Gastroesophageal sphincter (tissue), 4 donors: ENCODE data around the gene ST6GALNAC3. TPM values are rescaled to one million over a fixed set of nuclear protein-coding genes. Genes with fewer than 3 reads are reported as not detected.

Experiments
- ATAC-seq: fragments of 150-250 bp; one replicate; pipeline ENCODE4 v1.9.1; 2016; ENCODE audit warnings: mild to moderate bottlenecking, moderate library complexity
- H3K27ac ChIP-seq, 4 donors: fragments of 200-600 bp; sonication (generic) in 3 of 4; 1 replicate in 3 of 4; 2 replicates in 1 of 4; pipeline ENCODE4 v1.5.1; 2016 to 2019
- H3K27me3 ChIP-seq: fragments of 200-600 bp; sonication (generic); one replicate; pipeline ENCODE4 v1.5.1; 2019
- H3K36me3 ChIP-seq, 2 donors: fragments of 200-600 bp; sonication (generic); one replicate each; pipeline ENCODE4 v1.5.1; 2019; ENCODE audit warnings: control low read depth in 1 of 2
- H3K4me1 ChIP-seq, 3 donors: fragments of 200-600 bp; sonication (generic); 1 replicate in 2 of 3; 2 replicates in 1 of 3; pipeline ENCODE4 v1.5.1; 2016 to 2019; ENCODE audit warnings: control low read depth in 2 of 3
- H3K4me3 ChIP-seq, 2 donors: fragments of 200-600 bp; sonication (generic); one replicate each; pipeline ENCODE4 v1.5.1; 2019; ENCODE audit warnings: mild to moderate bottlenecking in 1 of 2, moderate library complexity in 1 of 2
- H3K9me3 ChIP-seq, 3 donors: fragments of 200-600 bp; sonication (generic); one replicate each; pipeline ENCODE4 v1.5.1; 2017 to 2019; ENCODE audit warnings: control low read depth in 2 of 3
- EP300 ChIP-seq: sonication (generic); formaldehyde crosslinking; IDR thresholded peaks from one replicate; pipeline ENCODE4 v1.6.1; 2017; ENCODE audit warnings: antibody characterized with exemption, mild to moderate bottlenecking
- POLR2A ChIP-seq, 2 donors: fragments of 450-650 bp; IDR thresholded peaks; one replicate each; pipeline ENCODE4 v1.6.1; 2017; ENCODE audit warnings: antibody characterized with exemption in 2 of 2, mild to moderate bottlenecking in 2 of 2, moderate library complexity in 1 of 2
- POLR2AphosphoS5 ChIP-seq: sonication (generic); formaldehyde crosslinking; IDR thresholded peaks from one replicate; pipeline ENCODE4 v1.6.1; 2017; ENCODE audit warnings: antibody characterized with exemption
- WGBS, 2 donors: methylation state at CpG; one replicate each; pipeline ENCODE4 v1.1.5; 2018; ENCODE audit warnings: low coverage in 1 of 2; 5-methylcytosine and 5-hydroxymethylcytosine counted together
- total RNA-seq, 4 donors: library from RNA; depleted of rRNA; stranded (reverse); fragments of >200 nt; gene quantifications; one replicate each; pipeline ENCODE4 v1.1.0, GENCODE V29; 2016
- TF ChIP-seq, protein P1 (sequence below), 4 experiments: fragments of 200-600 bp in 2 of 4; fragments of 450-650 bp in 2 of 4; sonication (generic) in 1 of 4; IDR thresholded peaks; one replicate each; pipeline ENCODE4 v1.5.1; 2017 to 2019; ENCODE audit warnings: antibody characterized with exemption in 4 of 4, mild to moderate bottlenecking in 2 of 4, moderate library complexity in 2 of 4

The ST6GALNAC3 gene
- total RNA-seq, 4 donors from 2014 or later: 2.8 to 10.6 (median 3.3) TPM

DNA sequence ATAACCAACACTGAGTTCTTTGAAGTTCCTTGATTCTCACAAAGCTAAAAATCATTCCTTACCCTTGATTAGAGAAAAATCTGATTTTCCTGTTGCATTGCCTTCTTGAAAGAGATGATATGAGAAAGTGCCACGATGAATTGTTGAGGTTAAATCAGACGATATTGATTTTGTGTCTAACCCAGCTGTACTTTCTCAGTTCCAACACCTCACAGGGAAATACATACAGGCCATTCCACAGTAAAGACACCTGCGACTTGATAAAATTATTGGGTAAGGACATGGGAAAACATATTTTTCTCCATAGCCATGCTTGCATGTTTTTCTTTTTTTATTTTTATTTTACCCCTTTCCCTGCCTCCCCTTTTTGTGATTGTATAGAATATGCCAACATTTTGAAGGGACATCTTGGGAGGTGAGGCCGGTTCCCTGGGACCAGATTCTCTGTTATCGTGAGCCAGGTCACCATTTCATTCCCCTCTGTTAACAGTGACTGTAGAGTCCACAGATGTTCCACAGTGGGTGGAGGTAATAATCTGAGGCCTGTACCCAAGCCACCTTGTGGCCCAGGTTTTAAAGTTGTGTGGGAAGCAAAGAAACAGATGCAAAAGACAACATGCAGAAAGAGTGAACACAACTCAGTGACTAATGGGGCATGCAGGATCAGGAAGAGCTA lies 537.4 kb downstream of the ST6GALNAC3 start:
- no peak for ATAC-seq
- no peaks in the 10 kb centered on the region for H3K36me3 ChIP-seq
- no peak overlapping the region for H3K4me3 ChIP-seq
- TF ChIP-seq, protein P1, sequence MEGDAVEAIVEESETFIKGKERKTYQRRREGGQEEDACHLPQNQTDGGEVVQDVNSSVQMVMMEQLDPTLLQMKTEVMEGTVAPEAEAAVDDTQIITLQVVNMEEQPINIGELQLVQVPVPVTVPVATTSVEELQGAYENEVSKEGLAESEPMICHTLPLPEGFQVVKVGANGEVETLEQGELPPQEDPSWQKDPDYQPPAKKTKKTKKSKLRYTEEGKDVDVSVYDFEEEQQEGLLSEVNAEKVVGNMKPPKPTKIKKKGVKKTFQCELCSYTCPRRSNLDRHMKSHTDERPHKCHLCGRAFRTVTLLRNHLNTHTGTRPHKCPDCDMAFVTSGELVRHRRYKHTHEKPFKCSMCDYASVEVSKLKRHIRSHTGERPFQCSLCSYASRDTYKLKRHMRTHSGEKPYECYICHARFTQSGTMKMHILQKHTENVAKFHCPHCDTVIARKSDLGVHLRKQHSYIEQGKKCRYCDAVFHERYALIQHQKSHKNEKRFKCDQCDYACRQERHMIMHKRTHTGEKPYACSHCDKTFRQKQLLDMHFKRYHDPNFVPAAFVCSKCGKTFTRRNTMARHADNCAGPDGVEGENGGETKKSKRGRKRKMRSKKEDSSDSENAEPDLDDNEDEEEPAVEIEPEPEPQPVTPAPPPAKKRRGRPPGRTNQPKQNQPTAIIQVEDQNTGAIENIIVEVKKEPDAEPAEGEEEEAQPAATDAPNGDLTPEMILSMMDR (IDR thresholded peaks at IDR 0.05): no peak
- TF ChIP-seq EP300 (no peak), POLR2AphosphoS5 (no peak), POLR2A (IDR thresholded peaks at IDR 0.05) (no peak)
- WGBS, 2 donors: 87 to 93% methylated on average over 5 of the region's 5 CpGs
- no peaks in the 10 kb centered on the region for H3K27me3 ChIP-seq
- H3K4me1 ChIP-seq: no peaks in the 10 kb centered on the region
- no peak overlapping the region for H3K27ac ChIP-seq
- H3K9me3 ChIP-seq: no peaks in the 10 kb centered on the region

DNA sequence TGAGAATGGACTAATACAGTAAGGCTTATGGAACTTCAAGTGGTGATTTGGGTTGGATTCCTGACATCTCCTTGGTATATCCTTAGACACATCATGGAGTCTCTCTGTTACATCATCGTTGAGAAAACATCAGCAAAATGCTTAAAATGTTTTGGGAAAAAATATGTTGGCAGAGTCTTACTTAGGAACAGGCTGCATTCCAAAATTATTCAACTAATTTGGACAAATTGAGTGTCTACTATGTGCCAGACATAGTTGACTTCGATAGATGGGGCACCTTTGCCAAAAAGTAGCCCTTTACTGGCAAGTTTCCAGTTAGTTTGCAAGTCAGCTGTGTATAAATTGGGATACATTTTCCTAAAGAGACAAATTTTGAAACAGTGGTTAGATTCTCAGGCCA lies 539.3 kb downstream of the ST6GALNAC3 start:
- Histone ChIP-seq H3K4me1 (no peaks in the 10 kb centered on the region), H3K27ac (no peak overlapping the region), H3K27me3 (no peaks in the 10 kb centered on the region), H3K4me3 (no peak overlapping the region), H3K9me3 (no peaks in the 10 kb centered on the region), H3K36me3 (no peaks in the 10 kb centered on the region)
- 37 to 45% methylated on average over 2 of the region's 2 CpGs for WGBS, 2 donors
- TF ChIP-seq EP300: no peak
- TF ChIP-seq POLR2AphosphoS5: no peak
- no peak for TF ChIP-seq POLR2A (IDR thresholded peaks at IDR 0.05)
- TF ChIP-seq, protein P1 (IDR thresholded peaks at IDR 0.05): no peak
- ATAC-seq: no peak

DNA sequence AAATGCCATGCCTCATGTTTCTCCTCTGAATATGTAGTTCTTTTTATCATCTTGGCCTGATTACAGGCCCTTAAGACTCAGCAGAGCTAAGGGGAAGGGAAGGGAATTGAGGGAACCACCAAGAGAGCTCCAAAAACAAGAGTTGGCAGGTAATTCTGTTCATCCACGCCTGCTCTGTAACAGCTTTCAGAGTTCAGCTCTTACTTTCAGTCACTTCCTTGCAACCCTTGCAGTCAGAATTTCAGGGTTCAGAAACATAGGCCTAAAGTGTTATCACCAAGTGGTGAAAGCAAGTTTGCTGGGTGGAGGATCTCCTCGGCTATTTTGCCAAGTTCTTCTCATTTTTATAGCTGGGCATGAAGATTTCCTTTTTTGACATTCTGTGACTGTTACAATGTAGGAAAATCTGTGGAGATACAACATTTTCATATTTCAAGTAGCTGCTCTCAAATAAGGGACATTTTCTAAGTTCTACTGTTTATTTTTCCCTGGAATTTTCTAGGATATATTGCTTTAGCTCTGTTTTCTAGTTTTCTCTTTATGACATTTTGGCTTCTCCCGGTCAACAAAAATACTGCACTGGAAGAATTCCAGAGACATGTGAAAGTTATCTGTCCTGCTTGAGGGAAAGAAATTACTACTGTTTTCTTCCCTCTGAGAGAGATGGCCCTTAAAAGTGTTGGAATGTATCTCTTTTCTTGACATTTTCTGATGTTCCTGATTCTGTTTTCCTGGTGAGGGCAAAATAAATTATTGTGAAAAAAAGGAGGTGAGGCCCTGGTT lies 540.9 kb downstream of the ST6GALNAC3 start:
- 56 to 59% methylated on average over 3 of the region's 3 CpGs for WGBS, 2 donors
- Histone ChIP-seq H3K4me1 (no peaks in the 10 kb centered on the region), H3K36me3 (no peaks in the 10 kb centered on the region), H3K4me3 (no peak overlapping the region), H3K27ac (no peak overlapping the region), H3K27me3 (no peaks in the 10 kb centered on the region), H3K9me3 (no peaks in the 10 kb centered on the region)
- no peak for ATAC-seq
- TF ChIP-seq POLR2A (IDR thresholded peaks at IDR 0.05) (no peak), POLR2AphosphoS5 (no peak), EP300 (no peak)
- TF ChIP-seq, protein P1 (IDR thresholded peaks at IDR 0.05): no peak

DNA sequence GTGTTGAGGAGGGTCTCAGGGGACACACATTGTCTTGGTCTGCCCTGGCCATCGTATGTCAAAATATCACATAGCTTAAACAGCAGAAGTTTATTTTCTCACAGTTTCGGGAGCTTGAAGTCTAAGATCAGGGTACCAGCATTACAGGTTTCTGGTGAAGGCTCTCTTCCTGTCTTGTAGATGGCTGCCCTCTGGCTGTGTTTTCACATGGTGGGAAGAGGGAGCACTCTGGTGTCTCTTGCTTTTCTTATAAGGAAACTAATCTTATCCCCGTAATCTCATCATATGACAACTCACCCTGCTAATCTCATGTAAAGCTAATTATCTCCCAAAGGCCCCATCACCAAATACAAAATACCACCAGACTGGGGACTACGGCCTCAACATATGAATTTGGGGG lies 545.8 kb downstream of the ST6GALNAC3 start:
- Histone ChIP-seq H3K4me1 (no peaks in the 10 kb centered on the region), H3K9me3 (no peaks in the 10 kb centered on the region), H3K27ac (no peak overlapping the region), H3K27me3 (no peaks in the 10 kb centered on the region), H3K36me3 (no peaks in the 10 kb centered on the region), H3K4me3 (no peak overlapping the region)
- no peak for ATAC-seq
- TF ChIP-seq, protein P1 (IDR thresholded peaks at IDR 0.05): no peak
- TF ChIP-seq EP300: no peak
- TF ChIP-seq POLR2A (IDR thresholded peaks at IDR 0.05): no peak
- TF ChIP-seq POLR2AphosphoS5: no peak
- WGBS, 2 donors: 80 to 92% methylated on average over 2 of the region's 4 CpGs
